ENCODE measurements around the gene DNAJA4.

GRCh38 chr15:78232951-78233350 lies 31.4 kb upstream of the DNAJA4 start:
- TF ChIP-seq POLR2A (IDR thresholded peaks at IDR 0.05) (no peak), CTCF (IDR thresholded peaks at IDR 0.05) (no peak)
